Stimulated activated CD4-positive, alpha-beta T cell treated with anti-CD3 and anti-CD28 coated beads, Interleukin-1b, Interleukin-23, amount 100 ng/mL, for 48 hours (primary cell): ENCODE results near the gene PHRF1.
"Not testable (repeated sequence)": the region's sequence is repeated elsewhere in the genome, so short reads cannot be mapped to it uniquely, and the experiment has no call there.

Experiments
- DNase-seq: peaks from one replicate; pipeline ENCODE4 v3.0.0-alpha.2; 2020

The PHRF1 gene

DNA sequence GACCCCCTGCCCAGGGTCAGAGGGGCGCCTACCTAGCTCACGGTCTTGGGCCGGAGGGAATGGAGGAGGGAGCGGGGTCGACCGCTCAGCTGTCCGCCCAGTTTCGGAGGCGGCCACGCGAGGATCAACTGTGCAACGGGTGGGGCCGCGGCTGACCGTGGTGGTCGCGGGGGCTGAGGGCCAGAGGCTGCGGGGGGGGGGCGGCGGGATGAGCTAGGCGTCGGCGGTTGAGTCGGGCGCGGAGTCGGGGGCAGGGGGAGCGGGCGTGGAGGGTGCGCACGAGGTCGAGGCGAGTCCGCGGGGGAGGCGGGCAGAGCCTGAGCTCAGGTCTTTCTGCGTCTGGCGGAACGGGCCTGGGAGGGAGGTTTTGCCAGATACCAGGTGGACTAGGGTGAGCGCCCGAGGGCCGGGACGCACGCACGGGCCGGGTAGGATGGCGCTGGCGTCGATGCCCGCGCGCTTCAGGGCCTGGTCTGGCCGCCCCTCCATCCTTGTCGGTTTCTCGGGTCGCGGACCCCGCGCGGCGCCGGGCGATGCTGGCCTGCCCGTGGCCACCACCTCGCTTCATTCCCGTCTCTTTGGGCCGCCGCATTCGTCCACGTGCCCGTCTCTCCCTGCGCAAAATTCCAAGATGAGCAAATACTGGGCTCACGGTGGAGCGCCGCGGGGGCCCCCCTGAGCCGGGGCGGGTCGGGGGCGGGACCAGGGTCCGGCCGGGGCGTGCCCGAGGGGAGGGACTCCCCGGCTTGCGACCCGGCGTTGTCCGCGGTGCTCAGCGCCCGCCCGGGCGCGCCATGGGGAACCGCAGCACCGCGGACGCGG, 60.5 kb downstream of the PHRF1 start, which contains the start of gene DRD4:
Gene DRD4, plus strand, starts transcription at position 759 of the 822 bp plus-strand sequence. Its CDS starts 36 bp downstream, at position 795.
- no peak for DNase-seq

DNA sequence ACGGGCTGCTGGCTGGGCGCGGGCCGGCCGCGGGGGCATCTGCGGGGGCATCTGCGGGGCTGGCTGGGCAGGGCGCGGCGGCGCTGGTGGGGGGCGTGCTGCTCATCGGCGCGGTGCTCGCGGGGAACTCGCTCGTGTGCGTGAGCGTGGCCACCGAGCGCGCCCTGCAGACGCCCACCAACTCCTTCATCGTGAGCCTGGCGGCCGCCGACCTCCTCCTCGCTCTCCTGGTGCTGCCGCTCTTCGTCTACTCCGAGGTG, 61.0 kb downstream of the PHRF1 start:
- no peak for DNase-seq

DNA sequence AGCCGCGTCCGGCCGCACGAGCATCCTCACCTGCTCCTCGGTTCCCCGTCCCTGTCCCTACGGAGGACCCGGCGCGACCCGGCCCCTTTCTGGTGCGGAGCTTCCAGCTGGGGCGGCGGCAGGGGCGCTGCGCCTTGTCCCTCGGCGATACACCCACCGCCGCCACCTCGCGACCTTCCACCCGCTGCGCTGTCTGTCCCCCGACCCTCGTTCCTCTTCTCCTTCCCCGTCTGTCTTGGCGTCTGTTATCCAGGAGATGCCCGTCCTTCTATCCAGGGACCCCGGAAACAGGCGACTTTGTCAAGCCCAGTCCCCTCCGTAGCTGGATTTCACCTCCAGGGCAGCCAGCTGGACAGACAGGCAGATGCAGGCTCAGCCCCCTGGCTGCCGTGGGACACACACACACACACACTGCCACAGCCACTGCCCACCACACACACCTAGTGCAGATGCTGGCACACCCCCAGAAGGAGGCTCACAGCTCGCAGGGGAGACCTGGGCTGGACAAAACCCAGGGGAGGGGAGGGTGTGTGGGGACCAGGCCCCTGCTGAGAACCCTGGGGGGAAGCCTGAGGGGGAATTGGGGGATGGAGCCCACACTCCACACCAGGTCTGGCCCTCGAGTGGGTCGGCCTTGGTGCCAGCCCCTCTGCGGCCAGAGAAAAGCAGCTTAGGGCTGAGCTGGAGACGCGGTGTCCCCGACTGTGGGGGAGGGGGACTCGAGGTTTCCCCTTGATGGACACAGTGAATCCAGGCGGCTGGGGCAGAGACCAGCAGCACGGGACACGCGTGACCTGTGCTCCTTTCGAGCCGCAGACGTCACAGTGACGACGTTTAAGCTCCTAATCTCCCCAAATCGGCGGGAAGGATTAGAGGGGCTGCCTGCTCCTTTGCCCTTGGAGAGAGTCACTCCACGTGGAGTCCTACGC, 61.6 kb downstream of the PHRF1 start:
- no peak for DNase-seq

DNA sequence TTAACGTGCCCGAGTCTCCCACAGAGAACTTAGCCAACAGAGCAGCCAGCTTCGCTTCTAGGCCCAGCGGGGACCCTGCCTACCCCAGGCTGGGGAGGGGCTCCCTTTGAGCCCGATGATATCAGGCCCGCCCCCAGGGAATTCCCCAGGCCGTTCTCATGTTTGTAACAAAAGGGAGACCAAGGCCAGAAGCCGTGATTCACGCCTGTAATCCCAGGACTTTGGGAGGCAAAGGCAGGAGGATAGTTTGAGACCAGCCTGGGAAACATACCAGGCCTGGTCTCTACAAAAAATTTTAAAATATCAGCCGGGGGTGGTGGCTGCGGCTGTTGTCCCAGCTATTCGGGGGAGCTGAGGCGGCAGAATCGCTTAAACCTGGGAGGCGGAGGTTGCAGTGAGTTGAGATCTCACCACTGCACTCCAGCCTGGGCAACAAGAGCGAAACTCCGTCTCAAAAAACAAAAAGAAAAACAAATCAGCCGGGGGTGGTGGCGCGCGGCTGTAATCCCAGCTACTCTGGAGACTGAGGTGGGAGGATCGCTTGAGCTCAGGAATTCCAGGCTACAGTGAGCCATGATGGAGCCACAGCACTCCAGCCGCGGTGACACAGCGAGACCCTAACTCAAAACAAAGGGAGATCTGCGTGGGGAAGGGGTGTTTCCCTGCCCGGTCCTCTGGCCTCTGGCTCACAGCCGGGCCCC, 62.5 kb downstream of the PHRF1 start:
- no peak for DNase-seq

DNA sequence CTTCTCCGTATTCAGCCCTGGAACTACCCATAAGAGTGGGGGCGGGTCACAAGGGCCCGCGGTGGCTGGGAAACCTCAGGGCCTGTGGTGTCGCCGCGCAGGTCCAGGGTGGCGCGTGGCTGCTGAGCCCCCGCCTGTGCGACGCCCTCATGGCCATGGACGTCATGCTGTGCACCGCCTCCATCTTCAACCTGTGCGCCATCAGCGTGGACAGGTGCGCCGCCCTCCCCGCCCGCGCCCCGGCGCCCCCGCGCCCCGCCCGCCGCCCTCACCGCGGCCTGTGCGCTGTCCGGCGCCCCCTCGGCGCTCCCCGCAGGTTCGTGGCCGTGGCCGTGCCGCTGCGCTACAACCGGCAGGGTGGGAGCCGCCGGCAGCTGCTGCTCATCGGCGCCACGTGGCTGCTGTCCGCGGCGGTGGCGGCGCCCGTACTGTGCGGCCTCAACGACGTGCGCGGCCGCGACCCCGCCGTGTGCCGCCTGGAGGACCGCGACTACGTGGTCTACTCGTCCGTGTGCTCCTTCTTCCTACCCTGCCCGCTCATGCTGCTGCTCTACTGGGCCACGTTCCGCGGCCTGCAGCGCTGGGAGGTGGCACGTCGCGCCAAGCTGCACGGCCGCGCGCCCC, 63.2 kb downstream of the PHRF1 start:
- DNase-seq, result no peak

DNA sequence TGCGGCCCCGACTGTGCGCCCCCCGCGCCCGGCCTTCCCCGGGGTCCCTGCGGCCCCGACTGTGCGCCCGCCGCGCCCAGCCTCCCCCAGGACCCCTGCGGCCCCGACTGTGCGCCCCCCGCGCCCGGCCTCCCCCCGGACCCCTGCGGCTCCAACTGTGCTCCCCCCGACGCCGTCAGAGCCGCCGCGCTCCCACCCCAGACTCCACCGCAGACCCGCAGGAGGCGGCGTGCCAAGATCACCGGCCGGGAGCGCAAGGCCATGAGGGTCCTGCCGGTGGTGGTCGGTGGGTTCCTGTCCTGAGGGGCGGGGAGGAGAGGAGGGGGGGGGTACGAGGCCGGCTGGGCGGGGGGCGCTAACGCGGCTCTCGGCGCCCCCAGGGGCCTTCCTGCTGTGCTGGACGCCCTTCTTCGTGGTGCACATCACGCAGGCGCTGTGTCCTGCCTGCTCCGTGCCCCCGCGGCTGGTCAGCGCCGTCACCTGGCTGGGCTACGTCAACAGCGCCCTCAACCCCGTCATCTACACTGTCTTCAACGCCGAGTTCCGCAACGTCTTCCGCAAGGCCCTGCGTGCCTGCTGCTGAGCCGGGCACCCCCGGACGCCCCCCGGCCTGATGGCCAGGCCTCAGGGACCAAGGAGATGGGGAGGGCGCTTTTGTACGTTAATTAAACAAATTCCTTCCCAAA, 63.9 kb downstream of the PHRF1 start:
- DNase-seq, result no peak

DNA sequence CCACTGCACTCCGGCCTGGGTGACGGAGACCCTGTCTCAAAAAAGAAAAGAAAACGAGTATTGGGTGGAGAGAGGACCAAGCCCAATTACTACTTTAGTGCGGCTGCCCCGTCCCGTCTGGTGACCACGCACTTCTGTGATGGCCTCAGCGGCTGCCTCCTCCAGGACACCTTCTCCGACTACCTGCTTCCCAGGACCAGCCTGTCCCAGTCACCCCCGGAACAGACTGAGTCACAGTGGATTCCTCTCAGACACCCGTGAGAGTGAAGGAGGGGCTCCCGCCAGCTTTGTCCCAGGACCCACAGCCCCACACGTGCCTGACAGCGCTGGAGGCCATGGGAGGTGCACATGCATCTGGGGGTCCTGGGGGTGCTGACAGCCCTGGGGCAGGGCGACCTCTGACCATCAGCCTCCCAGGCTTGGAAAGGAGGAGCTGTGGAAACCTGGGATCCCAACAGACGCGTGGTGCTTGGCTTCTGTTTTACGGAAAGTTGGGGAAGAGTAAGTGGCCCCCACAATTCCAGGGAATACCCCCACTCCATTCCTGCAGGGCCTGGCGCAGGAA, 65.6 kb downstream of the PHRF1 start:
- DNase-seq, result no peak

DNA sequence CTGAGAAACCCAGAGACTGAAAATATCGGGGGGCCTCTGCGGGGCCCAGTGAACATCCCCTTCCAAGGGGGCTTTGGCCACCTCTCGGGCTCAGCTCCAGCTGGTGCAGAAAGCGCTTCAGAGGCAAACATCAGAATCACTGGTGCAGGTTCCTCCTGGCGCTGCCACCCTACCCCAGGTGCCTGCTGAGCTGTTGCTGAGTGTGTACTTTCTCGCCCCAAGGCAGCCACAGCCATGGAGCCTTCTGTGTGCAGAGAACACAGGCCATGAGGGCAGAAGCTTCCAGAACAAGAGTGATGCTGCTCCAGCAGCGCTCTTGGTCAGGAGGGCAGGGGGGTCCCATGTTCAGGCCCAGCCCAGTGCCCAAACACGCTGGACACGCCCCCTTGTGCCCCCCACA, 67.1 kb downstream of the PHRF1 start:
- no peak for DNase-seq

DNA sequence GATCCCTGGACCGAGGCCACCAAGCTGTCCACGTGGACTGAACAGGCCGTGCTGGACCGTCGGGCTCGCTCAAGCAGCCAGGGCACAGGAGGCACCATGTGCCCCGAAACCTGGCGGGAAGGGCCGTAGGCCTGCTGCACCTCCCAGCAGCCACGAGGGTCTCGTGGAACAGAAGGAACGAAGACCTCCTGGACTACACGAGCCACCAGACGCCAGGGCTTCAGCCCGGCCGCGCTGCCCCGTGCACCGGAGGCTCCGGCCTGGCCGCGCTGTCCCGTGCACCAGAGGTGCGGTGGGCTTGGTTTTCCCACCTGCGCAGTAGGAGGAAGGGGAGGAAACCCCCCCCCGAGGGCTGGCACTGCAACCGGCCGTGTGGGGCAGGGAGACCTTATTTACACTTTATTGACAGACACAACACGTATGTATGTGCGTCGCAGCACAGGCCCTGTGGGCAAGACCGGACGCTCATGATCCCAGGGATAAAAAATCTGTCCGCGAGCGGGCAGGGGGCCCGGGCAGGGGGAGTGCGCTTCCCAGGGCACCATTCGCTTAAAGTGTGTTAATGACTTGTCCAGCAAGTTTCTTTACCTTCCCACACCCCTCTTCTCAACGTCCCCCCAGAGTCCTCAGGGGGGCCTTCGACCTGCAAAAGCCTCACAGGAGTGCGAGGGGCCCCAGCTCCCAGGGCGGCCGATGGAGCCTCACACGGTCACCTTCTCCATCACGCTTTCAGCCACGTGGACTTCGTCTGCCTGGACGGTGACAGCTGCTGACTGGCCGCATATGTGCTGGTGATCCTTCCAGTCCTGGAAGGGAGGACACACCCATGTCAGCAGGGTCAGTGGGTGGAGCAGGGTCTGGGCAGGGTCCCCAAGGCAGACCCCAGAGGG, 67.8 kb downstream of the PHRF1 start:
- DNase-seq, result no peak

DNA sequence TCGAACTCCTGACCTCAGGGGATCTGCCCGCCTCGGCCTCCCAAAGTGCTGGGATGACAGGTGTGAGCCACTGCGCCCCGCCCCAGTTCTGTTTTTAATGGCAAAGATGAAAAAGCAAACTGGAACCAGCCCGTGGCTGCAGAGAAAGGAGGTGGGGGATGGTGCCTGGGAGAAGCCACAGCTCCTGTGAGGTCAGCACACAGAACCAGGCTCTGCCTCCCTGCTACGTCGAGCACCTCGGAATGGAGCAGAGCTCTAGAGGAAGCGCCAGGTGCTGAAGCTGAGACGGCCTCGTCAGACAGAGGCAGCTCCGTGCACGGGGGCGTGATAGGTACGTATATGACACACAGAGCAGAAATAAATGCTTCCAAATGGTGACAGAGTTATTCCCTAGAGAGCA, 69.3 kb downstream of the PHRF1 start:
- no peak for DNase-seq

DNA sequence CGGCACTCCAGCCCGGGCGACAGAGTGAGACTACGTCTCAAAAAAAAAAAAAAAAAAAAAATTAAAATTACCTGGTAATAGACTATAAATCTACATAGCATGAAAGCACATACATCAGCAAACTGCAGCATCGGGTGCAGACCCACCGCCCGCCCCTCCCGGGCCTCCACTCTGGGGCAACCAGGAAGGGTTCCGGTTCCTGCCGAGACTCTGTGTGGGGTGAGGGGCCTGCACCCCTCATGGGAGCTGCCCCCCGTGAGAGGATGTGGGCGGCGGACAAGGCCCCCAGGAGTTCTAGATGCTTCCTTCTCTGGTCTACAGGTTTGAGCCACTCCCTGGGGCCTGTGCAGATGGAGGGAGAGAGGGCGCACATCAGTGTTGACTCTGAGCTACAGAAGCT, 69.9 kb downstream of the PHRF1 start:
- DNase-seq, result no peak

DNA sequence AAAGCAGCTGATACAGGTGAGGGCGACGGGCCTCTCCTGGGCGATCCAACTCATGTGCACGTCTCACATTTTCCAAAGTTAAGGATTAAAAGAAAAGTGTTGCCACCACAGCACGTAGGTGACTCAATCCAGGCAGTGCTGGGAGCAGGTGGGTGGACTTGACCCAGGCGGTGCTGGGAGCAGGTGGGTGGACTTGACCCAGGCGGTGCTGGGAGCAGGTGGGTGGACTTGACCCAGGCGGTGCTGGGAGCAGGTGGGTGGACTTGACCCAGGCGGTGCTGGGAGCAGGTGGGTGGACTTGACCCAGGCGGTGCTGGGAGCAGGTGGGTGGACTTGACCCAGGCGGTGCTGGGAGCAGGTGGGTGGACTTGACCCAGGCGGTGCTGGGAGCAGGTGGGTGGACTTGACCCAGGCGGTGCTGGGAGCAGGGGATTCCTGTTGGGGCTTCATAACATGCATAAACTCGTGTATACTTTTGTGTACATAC, 71.4 kb downstream of the PHRF1 start:
- not testable (repeated sequence) for DNase-seq

DNA sequence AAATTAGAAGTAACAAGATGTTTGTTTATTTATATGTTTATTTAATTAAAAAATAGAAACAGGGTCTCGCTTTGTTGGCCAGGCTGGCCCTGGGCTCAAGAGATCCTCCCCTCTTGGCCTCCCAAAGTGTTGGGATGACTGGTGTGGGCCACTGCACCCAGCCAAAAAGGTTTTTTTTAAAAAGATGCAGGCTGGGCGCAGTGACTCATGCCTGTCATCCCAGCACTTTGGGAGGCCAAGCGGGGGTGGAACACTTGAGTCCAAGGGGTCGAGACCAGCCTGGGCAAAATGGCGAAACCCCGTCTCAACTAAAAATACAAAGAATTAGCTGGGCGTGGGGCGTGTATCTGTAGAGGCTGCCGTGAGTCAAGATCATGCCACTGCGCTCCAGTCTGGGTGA, 74.2 kb downstream of the PHRF1 start:
- no peak for DNase-seq

DNA sequence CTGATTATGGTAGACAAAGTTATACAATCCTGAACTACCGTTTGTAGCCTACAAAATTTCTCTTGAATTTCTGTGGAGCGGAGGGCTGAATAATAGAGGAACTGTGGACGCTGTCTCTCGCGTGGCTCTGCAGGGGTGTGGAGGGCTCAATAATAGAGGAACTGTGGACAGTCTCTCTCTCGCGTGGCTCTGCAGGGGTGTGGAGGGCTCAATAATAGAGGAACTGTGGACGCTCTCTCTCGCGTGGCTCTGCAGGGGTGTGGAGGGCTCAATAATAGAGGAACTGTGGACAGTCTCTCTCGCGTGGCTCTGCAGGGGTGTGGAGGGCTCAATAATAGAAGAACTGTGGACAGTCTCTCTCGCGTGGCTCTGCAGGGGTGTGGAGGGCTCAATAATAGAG, 76.9 kb downstream of the PHRF1 start:
- not testable (repeated sequence) for DNase-seq

DNA sequence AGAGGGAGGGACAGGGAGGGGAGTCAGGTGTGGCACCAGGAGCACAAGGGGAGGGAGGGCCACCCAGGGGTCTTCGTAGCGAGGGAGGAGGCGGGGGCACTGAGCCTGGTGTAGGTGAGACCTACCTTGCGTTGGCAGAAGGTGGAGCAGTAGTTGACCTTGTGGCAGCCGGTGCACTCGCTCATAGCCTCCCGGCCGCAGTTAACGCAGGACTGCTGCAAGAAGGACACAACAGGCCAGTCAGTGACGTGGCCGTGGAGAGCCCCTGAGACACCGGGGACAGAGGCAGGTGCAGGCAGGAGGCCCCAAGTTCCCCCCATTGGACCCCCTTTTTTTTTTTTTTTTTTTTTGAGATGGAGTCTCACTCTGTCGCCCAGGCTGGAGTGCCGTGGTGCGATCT, 77.6 kb downstream of the PHRF1 start:
- DNase-seq, result no peak

DNA sequence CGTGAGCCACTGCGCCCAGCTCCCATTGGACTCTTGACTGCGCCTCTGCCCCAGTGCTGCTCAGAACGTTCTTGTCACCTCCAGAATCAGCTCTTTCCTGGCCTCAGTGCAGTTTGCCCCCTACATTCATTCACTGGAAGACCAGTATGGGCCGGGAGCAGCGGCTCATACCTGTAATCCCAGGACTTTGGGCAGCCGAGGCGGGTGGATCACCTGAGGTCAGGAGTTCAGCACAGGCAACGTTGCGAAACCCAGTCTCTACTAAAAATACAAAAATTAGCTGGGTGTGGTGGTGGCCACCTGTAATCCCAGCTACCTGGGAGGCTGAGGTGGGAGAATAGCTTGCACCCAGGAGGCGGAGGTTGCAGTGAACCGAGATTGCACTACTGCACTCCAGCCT, 78.2 kb downstream of the PHRF1 start:
- not testable (repeated sequence) for DNase-seq

DNA sequence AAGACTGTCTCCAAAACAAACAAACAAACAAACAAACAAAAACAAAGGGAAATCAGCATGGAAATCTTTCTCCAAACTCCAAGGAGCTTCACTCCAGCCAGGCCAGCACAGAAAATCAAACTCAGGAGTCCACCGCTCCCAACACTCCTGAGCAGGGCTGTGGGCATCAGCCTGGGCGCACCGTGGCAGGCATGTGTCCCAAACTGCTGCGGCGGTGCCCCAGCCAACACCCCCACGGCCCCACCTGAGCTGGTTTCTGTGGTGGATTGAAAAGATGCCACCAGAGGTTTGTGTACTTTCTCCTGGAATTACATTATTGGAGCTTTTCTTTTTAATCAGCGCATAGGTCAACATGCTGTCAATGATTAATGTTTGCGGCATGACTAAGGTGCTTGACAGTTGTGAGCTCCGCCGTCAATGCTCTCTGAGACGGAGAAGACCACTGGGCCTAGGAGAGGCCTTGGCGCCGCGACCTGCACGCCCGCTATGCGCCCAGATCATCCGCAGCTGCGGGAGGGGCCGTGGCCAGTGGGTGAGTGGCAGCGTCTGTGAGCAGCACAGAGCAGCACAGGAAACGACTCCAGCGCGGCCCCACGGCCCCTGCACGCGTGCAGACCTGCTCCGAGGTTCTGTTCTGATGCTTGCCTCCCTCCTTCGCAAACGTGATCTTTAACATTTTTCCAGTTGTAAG, 78.9 kb downstream of the PHRF1 start:
- no peak for DNase-seq

DNA sequence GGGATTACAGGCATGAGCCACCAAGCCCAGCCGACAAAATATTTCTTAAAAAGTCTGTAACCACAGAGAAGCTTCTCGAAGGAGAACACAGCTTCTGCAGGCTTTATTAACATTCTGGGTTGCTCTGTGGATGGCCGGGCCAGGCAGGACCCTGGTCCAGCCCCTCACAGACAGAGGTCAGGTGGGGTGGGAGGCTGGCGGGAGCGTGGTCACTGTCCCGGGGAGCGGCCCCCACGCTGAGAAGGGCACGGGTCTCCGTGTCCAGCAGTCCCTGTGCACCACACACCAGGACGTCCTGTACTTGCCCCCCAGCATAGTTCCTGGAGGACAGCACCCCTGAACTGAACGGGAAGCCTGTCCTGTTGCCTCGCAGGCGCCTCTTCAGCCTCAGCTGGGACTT, 80.2 kb downstream of the PHRF1 start:
- DNase-seq, result no peak

DNA sequence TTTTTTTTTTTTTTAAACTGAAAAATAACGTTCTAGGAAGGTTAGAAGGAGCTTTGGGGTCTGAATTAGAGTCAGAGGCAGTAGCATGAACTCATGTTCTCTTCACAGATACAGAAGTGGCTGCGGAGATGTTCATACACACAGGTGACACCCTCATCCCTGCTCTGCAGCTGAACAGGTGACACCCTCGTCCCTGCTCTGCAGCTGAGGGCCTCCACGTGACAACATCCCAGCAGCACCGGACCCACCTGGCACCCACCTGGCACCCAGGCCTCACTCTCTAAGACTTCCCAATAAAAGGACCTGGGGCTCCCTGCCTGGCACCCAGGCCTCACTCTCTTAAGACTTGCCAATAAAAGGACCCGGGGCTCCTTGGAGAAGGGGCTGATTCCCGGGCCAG, 80.6 kb downstream of the PHRF1 start:
- DNase-seq, result no peak

DNA sequence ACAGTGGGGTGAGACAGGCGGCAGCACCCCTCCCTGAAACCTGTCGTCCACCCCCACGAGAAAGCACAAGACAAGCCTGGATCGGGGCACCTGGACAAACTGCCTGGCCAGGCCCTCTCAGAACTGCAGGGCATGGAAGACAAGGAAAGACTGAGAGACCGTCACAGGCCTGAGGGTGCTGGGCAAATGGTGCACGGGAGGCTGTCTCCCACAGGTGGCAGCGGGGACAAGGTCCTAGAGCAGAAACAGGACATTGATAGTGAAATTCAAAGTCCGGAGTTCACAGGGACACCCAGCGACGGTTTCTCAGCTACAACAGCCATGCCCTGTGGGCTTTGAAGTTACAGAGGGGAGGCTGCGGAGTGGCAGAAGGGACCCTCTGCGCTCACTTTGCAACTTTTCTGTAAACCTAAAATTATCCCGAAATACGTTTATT, 81.4 kb downstream of the PHRF1 start:
- no peak for DNase-seq
